SJSA1 (cell line): ENCODE data around the gene VAMP3. TPM values are rescaled to one million over a fixed set of nuclear protein-coding genes. Genes with fewer than 3 reads are reported as not detected.

Source experiments
- DNase-seq, 2 experiments: peaks; one replicate each; pipeline ENCODE4 v3.0.0-alpha.2; 2015 to 2020; ENCODE audit warnings: low spot score in 2 of 2, low read depth in 1 of 2
- H3K27ac ChIP-seq: fragments of 250-450 bp; sonication (Bioruptor Pico); 2 replicates; pipeline ENCODE4 v1.5.1; 2020; ENCODE audit warnings: mild to moderate bottlenecking, moderate library complexity
- H3K27me3 ChIP-seq: fragments of 250-450 bp; sonication (Bioruptor Pico); replicated peaks from 2 replicates; pipeline ENCODE4 v1.5.1; 2020; ENCODE audit warnings: mild to moderate bottlenecking, moderate library complexity
- H3K36me3 ChIP-seq: fragments of 250-450 bp; sonication (Bioruptor Pico); 2 replicates; pipeline ENCODE4 v1.5.1; 2020; ENCODE audit warnings: mild to moderate bottlenecking
- H3K4me1 ChIP-seq: fragments of 250-450 bp; sonication (Bioruptor Pico); replicated peaks from 2 replicates; pipeline ENCODE4 v1.6.1; 2021; ENCODE audit warnings: mild to moderate bottlenecking
- H3K4me3 ChIP-seq: fragments of 250-450 bp; sonication (Bioruptor Pico); 2 replicates; pipeline ENCODE4 v1.5.1; 2020; ENCODE audit warnings: mild to moderate bottlenecking
- H3K9me3 ChIP-seq: fragments of 250-450 bp; sonication (Bioruptor Pico); replicated peaks from 2 replicates; pipeline ENCODE4 v1.5.1; 2020; ENCODE audit warnings: mild to moderate bottlenecking
- total RNA-seq: library from RNA; depleted of rRNA; stranded (reverse); fragments of >200 nt; shearing (Covaris generic); gene quantifications from 2 replicates; pipeline ENCODE4 v1.2.3, GENCODE V29; 2014; rRNA removed

VAMP3 gene, protein sequence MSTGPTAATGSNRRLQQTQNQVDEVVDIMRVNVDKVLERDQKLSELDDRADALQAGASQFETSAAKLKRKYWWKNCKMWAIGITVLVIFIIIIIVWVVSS
- total RNA-seq: 110 and 162 TPM in 2 replicates

- Histone ChIP-seq H3K27ac (peak within 1 kb of the TSS; percentile 72), H3K4me1 (peaks cover 11% of the 10 kb centered on the region), H3K27me3 (peaks cover 3% of the 10 kb centered on the region; the same call in 1 of the 2 replicates), H3K4me3 (peak within 1 kb of the TSS; percentile 96), H3K9me3 (no peaks in the 10 kb centered on the region), H3K36me3 (peaks cover 38% of the 10 kb centered on the region)
- peak; percentile 74 to 91 for DNase-seq
These were observed at the start of gene VAMP3 for GRCh38 chr1:7770997-7771822. VAMP3 (plus strand) TSS chr1:7771296; CDS start chr1:7771384, 88 bp downstream.

- DNase-seq: no peak
- Histone ChIP-seq H3K27me3 (peaks cover 48% of the 10 kb centered on the region), H3K27ac (no peak overlapping the region), H3K9me3 (no peaks in the 10 kb centered on the region), H3K4me3 (no peak overlapping the region), H3K36me3 (no peaks in the 10 kb centered on the region), H3K4me1 (no peaks in the 10 kb centered on the region)
These were observed 49.0 kb upstream of the VAMP3 start for GRCh38 chr1:7721940-7722669.

DNA sequence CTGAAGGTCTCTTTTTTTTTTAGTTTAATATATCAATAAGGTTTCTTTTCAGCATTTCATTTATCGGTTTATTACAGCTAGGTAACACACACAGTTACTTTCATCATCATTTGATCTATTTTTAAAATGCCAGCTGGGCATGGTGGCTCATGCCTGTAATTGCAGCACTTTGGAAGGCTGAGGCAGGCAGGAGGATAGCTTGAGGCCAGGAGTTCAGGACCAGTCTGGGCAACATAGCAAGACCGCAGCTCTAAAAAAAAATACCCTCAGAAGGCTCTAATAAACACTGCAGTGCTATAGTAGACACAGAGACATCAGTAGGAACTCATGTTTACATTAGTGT, 48.5 kb upstream of the VAMP3 start:
- H3K4me1 ChIP-seq: no peaks in the 10 kb centered on the region
- peaks cover 50% of the 10 kb centered on the region for H3K27me3 ChIP-seq
- no peaks in the 10 kb centered on the region for H3K9me3 ChIP-seq
- H3K4me3 ChIP-seq: no peak overlapping the region
- DNase-seq: no peak
- H3K27ac ChIP-seq: no peak overlapping the region
- H3K36me3 ChIP-seq: no peaks in the 10 kb centered on the region

- Histone ChIP-seq H3K4me3 (no peak overlapping the region), H3K36me3 (no peaks in the 10 kb centered on the region), H3K27me3 (peaks cover 41% of the 10 kb centered on the region), H3K27ac (no peak overlapping the region), H3K9me3 (no peaks in the 10 kb centered on the region), H3K4me1 (no peaks in the 10 kb centered on the region)
- no peak for DNase-seq
These were observed 44.5 kb upstream of the VAMP3 start for GRCh38 chr1:7726623-7727022.

GRCh38 chr1:7727809-7728471, 43.2 kb upstream of the VAMP3 start:
- Histone ChIP-seq H3K27ac (no peak overlapping the region), H3K4me3 (no peak overlapping the region), H3K9me3 (no peaks in the 10 kb centered on the region), H3K4me1 (no peaks in the 10 kb centered on the region), H3K36me3 (no peaks in the 10 kb centered on the region), H3K27me3 (peaks cover 37% of the 10 kb centered on the region)
- no peak for DNase-seq

DNA sequence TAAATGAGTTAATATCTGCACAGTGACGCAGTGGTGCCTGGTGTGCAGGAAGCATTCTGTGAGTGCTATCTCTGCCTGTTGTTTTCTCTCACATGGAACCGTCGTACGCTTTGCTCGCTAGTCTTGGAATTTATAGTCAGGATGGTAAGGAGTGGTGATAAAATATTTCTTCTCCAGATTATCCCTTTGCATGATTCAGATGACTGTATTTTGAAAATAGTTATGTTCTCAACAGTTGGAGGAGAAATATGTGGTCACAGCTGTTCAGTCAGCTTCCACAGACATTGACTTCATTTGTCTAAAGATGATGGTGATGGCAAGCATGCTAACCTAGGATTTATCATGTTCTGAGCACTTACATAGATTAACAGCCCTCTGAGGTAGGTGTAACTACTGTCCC, 41.3 kb upstream of the VAMP3 start:
- no peak for DNase-seq
- no peak overlapping the region for H3K4me3 ChIP-seq
- H3K4me1 ChIP-seq: no peaks in the 10 kb centered on the region
- H3K9me3 ChIP-seq: no peaks in the 10 kb centered on the region
- no peaks in the 10 kb centered on the region for H3K36me3 ChIP-seq
- H3K27me3 ChIP-seq: peaks cover 33% of the 10 kb centered on the region
- H3K27ac ChIP-seq: no peak overlapping the region

DNA sequence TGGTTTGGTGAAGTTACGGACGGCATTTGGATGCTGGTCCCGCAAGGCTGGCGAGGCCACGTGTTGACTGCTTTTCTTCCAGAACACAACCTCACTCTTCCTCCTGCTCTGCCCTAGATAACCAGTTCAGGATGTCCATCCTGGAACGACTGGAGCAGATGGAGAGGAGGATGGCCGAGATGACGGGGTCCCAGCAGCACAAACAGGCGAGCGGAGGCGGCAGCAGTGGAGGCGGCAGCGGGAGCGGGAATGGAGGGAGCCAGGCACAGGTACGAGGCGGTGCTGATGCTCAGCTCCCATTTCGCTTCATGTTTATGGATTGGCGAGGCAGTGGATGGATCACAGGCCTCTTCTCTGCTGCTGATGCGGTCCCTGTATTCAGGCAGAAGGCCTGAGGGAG, 38.8 kb upstream of the VAMP3 start:
- H3K27ac ChIP-seq: no peak overlapping the region
- no peaks in the 10 kb centered on the region for H3K4me1 ChIP-seq
- H3K9me3 ChIP-seq: no peaks in the 10 kb centered on the region
- DNase-seq: no peak
- no peaks in the 10 kb centered on the region for H3K36me3 ChIP-seq
- H3K4me3 ChIP-seq: no peak overlapping the region
- peaks cover 32% of the 10 kb centered on the region for H3K27me3 ChIP-seq

DNA sequence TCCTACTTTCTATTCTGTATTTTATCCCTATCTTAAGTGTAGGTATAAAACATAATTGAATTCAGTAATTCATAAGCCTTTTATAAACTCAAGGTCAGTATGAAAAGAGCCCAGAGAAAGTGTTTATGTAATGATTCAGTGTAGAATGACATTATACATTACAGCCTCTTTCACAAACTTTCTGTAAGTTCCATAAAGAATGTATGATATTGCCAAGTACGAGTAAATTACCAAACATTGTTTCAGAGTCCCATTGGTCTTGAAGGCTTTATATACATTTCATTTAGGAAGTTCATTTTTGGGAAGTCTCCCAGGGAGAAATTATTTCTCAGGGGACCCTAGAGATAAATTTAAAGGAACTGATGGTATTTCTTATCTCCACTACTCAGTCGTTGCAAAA, 37.8 kb upstream of the VAMP3 start:
- Histone ChIP-seq H3K4me1 (no peaks in the 10 kb centered on the region), H3K36me3 (no peaks in the 10 kb centered on the region), H3K4me3 (no peak overlapping the region), H3K9me3 (no peaks in the 10 kb centered on the region), H3K27ac (no peak overlapping the region), H3K27me3 (peaks cover 22% of the 10 kb centered on the region)
- no peak for DNase-seq

DNA sequence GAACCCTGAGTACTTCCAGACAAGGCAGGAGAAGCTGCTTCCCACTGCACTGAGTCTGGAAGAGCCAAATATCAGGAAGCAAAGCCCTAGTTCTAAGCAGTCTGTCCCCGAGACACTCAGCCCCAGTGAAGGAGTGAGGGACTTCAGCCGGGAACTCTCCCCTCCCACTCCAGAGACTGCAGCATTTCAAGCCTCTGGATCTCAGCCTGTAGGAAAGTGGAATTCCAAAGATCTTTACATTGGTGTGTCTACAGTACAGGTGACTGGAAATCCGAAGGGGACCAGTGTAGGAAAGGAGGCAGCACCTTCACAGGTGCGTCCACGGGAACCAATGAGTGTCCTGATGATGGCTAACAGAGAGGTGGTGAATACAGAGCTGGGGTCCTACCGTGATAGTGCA, 33.1 kb upstream of the VAMP3 start:
- no peak overlapping the region for H3K27ac ChIP-seq
- H3K27me3 ChIP-seq: peaks cover 12% of the 10 kb centered on the region
- no peak overlapping the region for H3K4me3 ChIP-seq
- no peaks in the 10 kb centered on the region for H3K9me3 ChIP-seq
- no peaks in the 10 kb centered on the region for H3K36me3 ChIP-seq
- no peaks in the 10 kb centered on the region for H3K4me1 ChIP-seq
- no peak for DNase-seq

DNA sequence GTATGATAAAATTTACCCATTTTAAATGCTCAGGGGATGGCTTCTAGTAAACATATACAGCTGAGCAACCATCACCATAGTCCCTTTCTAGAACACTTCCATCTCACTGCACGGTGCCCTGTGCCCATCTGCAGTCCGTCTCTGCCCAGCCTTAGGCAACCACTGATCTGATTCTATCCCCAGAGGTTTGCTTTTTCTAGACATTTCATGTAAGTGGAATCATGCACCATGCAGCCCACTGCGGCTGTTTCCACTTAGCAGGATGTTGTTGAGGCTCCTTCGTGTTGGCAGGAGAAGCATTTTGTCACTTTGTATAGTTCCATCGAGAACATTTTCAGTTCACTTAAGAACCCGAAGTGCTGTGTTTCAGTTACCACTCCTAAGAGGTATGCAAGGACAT, 27.8 kb upstream of the VAMP3 start:
- no peaks in the 10 kb centered on the region for H3K9me3 ChIP-seq
- H3K4me3 ChIP-seq: no peak overlapping the region
- H3K36me3 ChIP-seq: no peaks in the 10 kb centered on the region
- no peaks in the 10 kb centered on the region for H3K4me1 ChIP-seq
- DNase-seq: no peak
- peaks cover 12% of the 10 kb centered on the region for H3K27me3 ChIP-seq
- no peak overlapping the region for H3K27ac ChIP-seq

GRCh38 chr1:7744882-7745281, 26.2 kb upstream of the VAMP3 start:
- H3K36me3 ChIP-seq: no peaks in the 10 kb centered on the region
- no peaks in the 10 kb centered on the region for H3K4me1 ChIP-seq
- H3K4me3 ChIP-seq: no peak overlapping the region
- H3K27ac ChIP-seq: no peak overlapping the region
- DNase-seq: no peak
- no peaks in the 10 kb centered on the region for H3K9me3 ChIP-seq
- H3K27me3 ChIP-seq: peaks cover 9% of the 10 kb centered on the region

- Histone ChIP-seq H3K36me3 (no peaks in the 10 kb centered on the region), H3K4me1 (no peaks in the 10 kb centered on the region), H3K9me3 (no peaks in the 10 kb centered on the region), H3K27me3 (peaks cover 9% of the 10 kb centered on the region), H3K27ac (no peak overlapping the region), H3K4me3 (no peak overlapping the region)
- no peak for DNase-seq
These were observed 25.3 kb upstream of the VAMP3 start for GRCh38 chr1:7745783-7746182.

DNA sequence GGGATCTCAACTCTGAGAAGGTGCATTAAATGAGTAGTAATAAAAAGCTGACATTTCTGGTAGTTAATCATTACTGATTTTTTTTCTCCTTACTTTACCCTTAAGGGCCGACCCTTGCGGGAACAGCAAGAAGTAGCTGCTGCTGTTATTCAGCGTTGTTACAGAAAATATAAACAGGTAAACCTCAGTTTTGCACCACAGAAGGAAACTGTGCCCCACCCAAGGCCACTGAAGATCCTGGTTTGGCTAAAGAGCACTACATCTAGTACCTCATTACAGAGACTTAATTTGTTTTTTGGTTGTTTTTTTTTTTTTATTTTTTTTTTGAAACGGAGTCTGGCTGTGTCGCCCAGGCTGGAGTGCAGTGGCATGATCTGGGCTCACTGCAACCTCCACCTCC, 23.5 kb upstream of the VAMP3 start:
- Histone ChIP-seq H3K27ac (no peak overlapping the region), H3K9me3 (no peaks in the 10 kb centered on the region), H3K36me3 (no peaks in the 10 kb centered on the region), H3K27me3 (peaks cover 13% of the 10 kb centered on the region), H3K4me3 (no peak overlapping the region), H3K4me1 (0 out of 2 replicates have a peak, but pooled peaks cover 3% of the 10 kb centered on the region)
- no peak for DNase-seq

GRCh38 chr1:7749126-7749525, 22.0 kb upstream of the VAMP3 start:
- Histone ChIP-seq H3K4me1 (peaks cover 5% of the 10 kb centered on the region), H3K36me3 (no peaks in the 10 kb centered on the region), H3K9me3 (no peaks in the 10 kb centered on the region), H3K27ac (no peak overlapping the region), H3K4me3 (no peak overlapping the region), H3K27me3 (peaks cover 16% of the 10 kb centered on the region)
- DNase-seq: no peak
